ENCODE data around the gene SYT13.

GRCh38 chr11:45233804-45234170 lies 52.4 kb downstream of the SYT13 start:
- TF ChIP-seq, protein P1, sequence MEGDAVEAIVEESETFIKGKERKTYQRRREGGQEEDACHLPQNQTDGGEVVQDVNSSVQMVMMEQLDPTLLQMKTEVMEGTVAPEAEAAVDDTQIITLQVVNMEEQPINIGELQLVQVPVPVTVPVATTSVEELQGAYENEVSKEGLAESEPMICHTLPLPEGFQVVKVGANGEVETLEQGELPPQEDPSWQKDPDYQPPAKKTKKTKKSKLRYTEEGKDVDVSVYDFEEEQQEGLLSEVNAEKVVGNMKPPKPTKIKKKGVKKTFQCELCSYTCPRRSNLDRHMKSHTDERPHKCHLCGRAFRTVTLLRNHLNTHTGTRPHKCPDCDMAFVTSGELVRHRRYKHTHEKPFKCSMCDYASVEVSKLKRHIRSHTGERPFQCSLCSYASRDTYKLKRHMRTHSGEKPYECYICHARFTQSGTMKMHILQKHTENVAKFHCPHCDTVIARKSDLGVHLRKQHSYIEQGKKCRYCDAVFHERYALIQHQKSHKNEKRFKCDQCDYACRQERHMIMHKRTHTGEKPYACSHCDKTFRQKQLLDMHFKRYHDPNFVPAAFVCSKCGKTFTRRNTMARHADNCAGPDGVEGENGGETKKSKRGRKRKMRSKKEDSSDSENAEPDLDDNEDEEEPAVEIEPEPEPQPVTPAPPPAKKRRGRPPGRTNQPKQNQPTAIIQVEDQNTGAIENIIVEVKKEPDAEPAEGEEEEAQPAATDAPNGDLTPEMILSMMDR (IDR thresholded peaks at IDR 0.05), result peak in 1 of 6 experiments; percentile 11
- no peak for TF ChIP-seq POLR2A (IDR thresholded peaks at IDR 0.05)

All from upper lobe of left lung (tissue), 4 donors.